Neural crest cell (in vitro differentiated cells): ENCODE results near the gene SLC4A1AP. TPM values are rescaled to one million over a fixed set of nuclear protein-coding genes. Genes with fewer than 3 reads are reported as not detected.

Experiments used
- DNase-seq: peaks from one replicate; pipeline ENCODE4 v3.0.0; 2021; ENCODE audit warnings: low read depth, mixed read lengths, low spot score
- H3K27ac Mint-ChIP-seq: one replicate; pipeline ENCODE4 v1.8.0; 2021; ENCODE audit warnings: mild to moderate bottlenecking, mixed read lengths; ENCODE audit not compliant: unreplicated experiment
- H3K27me3 Mint-ChIP-seq: 2 replicates; pipeline ENCODE4 v1.8.0; 2021; ENCODE audit warnings: low read depth, mild to moderate bottlenecking, mixed read lengths
- H3K36me3 Mint-ChIP-seq: 2 replicates; pipeline ENCODE4 v1.8.0; 2021; ENCODE audit warnings: low read depth, mild to moderate bottlenecking, mixed read lengths
- H3K4me1 Mint-ChIP-seq: 2 replicates; pipeline ENCODE4 v1.8.0; 2021; ENCODE audit warnings: mixed read lengths
- H3K4me3 Mint-ChIP-seq: one replicate; pipeline ENCODE4 v1.8.0; 2021; ENCODE audit warnings: mild to moderate bottlenecking, mixed read lengths
- H3K9me3 Mint-ChIP-seq: 2 replicates; pipeline ENCODE4 v1.8.0; 2021; ENCODE audit warnings: mixed read lengths
- CTCF ChIP-seq: fragments of 200-600 bp; sonication (generic); conservative IDR thresholded peaks from 2 replicates; pipeline ENCODE4 v1.5.0; 2021; ENCODE audit warnings: antibody characterized with exemption, mild to moderate bottlenecking
- total RNA-seq: library from RNA; stranded (reverse); gene quantifications from 2 replicates; pipeline ENCODE4 v1.2.1, GENCODE V29; 2021

Gene SLC4A1AP
- total RNA-seq, 1 donor from 2014 or later = 19.1 TPM

- Mint-ChIP-seq H3K4me1 (no peaks in the 10 kb centered on the region), H3K36me3 (peaks cover 17% of the 10 kb centered on the region), H3K27ac (no peak overlapping the region), H3K9me3 (no peaks in the 10 kb centered on the region), H3K27me3 (no peaks in the 10 kb centered on the region), H3K4me3 (no peak overlapping the region)
- no peak for DNase-seq
- TF ChIP-seq CTCF = no peak
Observed at GRCh38 chr2:27653397-27653796, 10.3 kb upstream of the SLC4A1AP start.

- H3K27me3 Mint-ChIP-seq = no peaks in the 10 kb centered on the region
- DNase-seq = no peak
- H3K27ac Mint-ChIP-seq = no peak overlapping the region
- no peak overlapping the region for H3K4me3 Mint-ChIP-seq
- H3K9me3 Mint-ChIP-seq = no peaks in the 10 kb centered on the region
- TF ChIP-seq CTCF = no peak
- peaks cover 12% of the 10 kb centered on the region for H3K36me3 Mint-ChIP-seq
- H3K4me1 Mint-ChIP-seq = no peaks in the 10 kb centered on the region
Observed at GRCh38 chr2:27655155-27655951, 8.3 kb upstream of the SLC4A1AP start.

DNA sequence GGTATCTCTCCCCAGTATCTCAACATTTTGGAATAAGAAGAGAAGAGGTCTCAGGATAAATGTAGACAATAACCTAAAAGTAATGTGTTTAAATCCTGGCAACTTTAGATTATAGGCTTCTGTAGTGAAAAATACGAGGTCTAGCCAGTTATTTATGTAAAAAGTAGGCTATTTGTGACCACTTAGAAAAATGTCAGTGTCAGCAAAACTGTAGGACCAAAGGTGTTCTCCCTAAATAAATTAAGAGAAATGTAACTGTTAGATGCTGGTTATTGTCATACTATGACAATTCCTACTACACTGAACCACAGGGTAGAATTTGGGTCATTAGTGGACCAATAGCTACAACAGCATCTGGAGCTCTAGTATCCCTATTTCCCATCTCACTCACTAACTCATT lies 2.3 kb upstream of the SLC4A1AP start:
- Mint-ChIP-seq H3K27ac (no peak overlapping the region), H3K9me3 (no peaks in the 10 kb centered on the region), H3K4me1 (peaks cover 30% of the 10 kb centered on the region), H3K27me3 (no peaks in the 10 kb centered on the region), H3K4me3 (peak overlapping the region; percentile 100), H3K36me3 (peaks cover 10% of the 10 kb centered on the region)
- no peak for DNase-seq
- TF ChIP-seq CTCF = no peak

DNA sequence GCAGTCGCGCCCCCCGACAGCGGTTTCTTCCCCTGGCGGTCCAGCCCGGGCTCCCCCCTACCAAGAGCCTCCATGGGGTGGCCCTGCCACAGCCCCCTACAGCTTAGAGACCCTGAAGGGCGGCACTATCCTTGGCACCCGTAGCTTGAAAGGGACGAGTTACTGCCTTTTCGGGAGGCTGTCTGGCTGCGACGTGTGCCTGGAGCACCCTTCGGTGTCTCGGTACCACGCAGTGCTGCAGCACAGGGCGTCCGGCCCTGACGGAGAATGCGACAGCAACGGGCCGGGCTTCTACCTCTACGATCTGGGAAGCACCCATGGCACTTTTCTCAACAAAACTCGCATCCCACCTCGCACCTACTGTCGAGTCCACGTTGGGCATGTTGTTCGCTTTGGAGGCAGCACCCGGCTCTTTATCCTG lies 475 bp downstream of the SLC4A1AP start:
- no peak for TF ChIP-seq CTCF
- no peaks in the 10 kb centered on the region for H3K27me3 Mint-ChIP-seq
- no peak for DNase-seq
- peak overlapping the region; percentile 100 for H3K4me3 Mint-ChIP-seq
- H3K27ac Mint-ChIP-seq = no peak overlapping the region
- H3K9me3 Mint-ChIP-seq = no peaks in the 10 kb centered on the region
- peaks cover 30% of the 10 kb centered on the region for H3K4me1 Mint-ChIP-seq
- H3K36me3 Mint-ChIP-seq = peaks cover 7% of the 10 kb centered on the region

GRCh38 chr2:27664622-27665363 lies 1.1 kb downstream of the SLC4A1AP start:
- Mint-ChIP-seq H3K36me3 (peaks cover 7% of the 10 kb centered on the region), H3K27ac (no peak overlapping the region), H3K27me3 (no peaks in the 10 kb centered on the region), H3K4me1 (peaks cover 30% of the 10 kb centered on the region), H3K4me3 (peak overlapping the region; percentile 100), H3K9me3 (no peaks in the 10 kb centered on the region)
- no peak for DNase-seq
- TF ChIP-seq CTCF = no peak
